Measurements from ENCODE around the gene ZNF71.

The ZNF71 gene

GRCh38 chr19:56661248-56661647, 66.1 kb downstream of the ZNF71 start:
- in situ Hi-C loops (cut with MboI; ENCODE audit: low sequenced_read_pairs, unreplicated experiment): no loop called here
- no peak for TF ChIP-seq CTCF (IDR thresholded peaks at IDR 0.05; ENCODE audit: borderline replicate concordance, control extremely low read depth, extremely low read depth, insufficient read depth, missing control alignments)
- DNase-seq (ENCODE audit: low spot score): no peak

GRCh38 chr19:56663931-56664500, 68.9 kb downstream of the ZNF71 start:
- in situ Hi-C loops (cut with MboI; ENCODE audit: low sequenced_read_pairs, unreplicated experiment): no loop called here
- DNase-seq (ENCODE audit: low spot score): no peak

GRCh38 chr19:56664511-56664910, 69.4 kb downstream of the ZNF71 start:
- TF ChIP-seq CTCF (IDR thresholded peaks at IDR 0.05; ENCODE audit: borderline replicate concordance, control extremely low read depth, extremely low read depth, insufficient read depth, missing control alignments): no peak
- in situ Hi-C loops (cut with MboI; ENCODE audit: low sequenced_read_pairs, unreplicated experiment): no loop called here
- DNase-seq (ENCODE audit: low spot score): no peak

More at GRCh38 chr19:56663931-56664500, 68.9 kb downstream of the ZNF71 start:
- TF ChIP-seq CTCF (IDR thresholded peaks at IDR 0.05; ENCODE audit: borderline replicate concordance, control extremely low read depth, extremely low read depth, insufficient read depth, missing control alignments): no peak

- in situ Hi-C loops (cut with MboI; ENCODE audit: low sequenced_read_pairs, unreplicated experiment): no loop called here
- no peak for TF ChIP-seq CTCF (IDR thresholded peaks at IDR 0.05; ENCODE audit: borderline replicate concordance, control extremely low read depth, extremely low read depth, insufficient read depth, missing control alignments)
- no peak for DNase-seq (ENCODE audit: low spot score)
Measured at GRCh38 chr19:56667311-56667870, 72.3 kb downstream of the ZNF71 start.

- in situ Hi-C loops (cut with MboI; ENCODE audit: low sequenced_read_pairs, unreplicated experiment): no loop called here
- no peak for DNase-seq (ENCODE audit: low spot score)
- TF ChIP-seq CTCF (IDR thresholded peaks at IDR 0.05; ENCODE audit: borderline replicate concordance, control extremely low read depth, extremely low read depth, insufficient read depth, missing control alignments): no peak
Measured at GRCh38 chr19:56668676-56669075, 73.6 kb downstream of the ZNF71 start.

GRCh38 chr19:56670401-56670960, 75.4 kb downstream of the ZNF71 start:
- in situ Hi-C loops (cut with MboI; ENCODE audit: low sequenced_read_pairs, unreplicated experiment): no loop called here
- no peak for DNase-seq (ENCODE audit: low spot score)
- TF ChIP-seq CTCF (IDR thresholded peaks at IDR 0.05; ENCODE audit: borderline replicate concordance, control extremely low read depth, extremely low read depth, insufficient read depth, missing control alignments): no peak
